Stimulated activated CD8-positive, alpha-beta memory T cell treated with anti-CD3 and anti-CD28 coated beads, Interleukin-2, amount 100 ng/mL, for 48 hours (primary cell): ENCODE results near the gene ZNF646.

Experiments
- DNase-seq, 2 donors: peaks; one replicate each; pipeline ENCODE4 v3.0.0-alpha.2; 2020; ENCODE audit warnings: low read depth in 2 of 2

Gene ZNF646

GRCh38 chr16:31130899-31131298 is 56.7 kb downstream of the ZNF646 start:
- no peak for DNase-seq

GRCh38 chr16:31131416-31131815 is 57.2 kb downstream of the ZNF646 start:
- DNase-seq, result no peak

DNA sequence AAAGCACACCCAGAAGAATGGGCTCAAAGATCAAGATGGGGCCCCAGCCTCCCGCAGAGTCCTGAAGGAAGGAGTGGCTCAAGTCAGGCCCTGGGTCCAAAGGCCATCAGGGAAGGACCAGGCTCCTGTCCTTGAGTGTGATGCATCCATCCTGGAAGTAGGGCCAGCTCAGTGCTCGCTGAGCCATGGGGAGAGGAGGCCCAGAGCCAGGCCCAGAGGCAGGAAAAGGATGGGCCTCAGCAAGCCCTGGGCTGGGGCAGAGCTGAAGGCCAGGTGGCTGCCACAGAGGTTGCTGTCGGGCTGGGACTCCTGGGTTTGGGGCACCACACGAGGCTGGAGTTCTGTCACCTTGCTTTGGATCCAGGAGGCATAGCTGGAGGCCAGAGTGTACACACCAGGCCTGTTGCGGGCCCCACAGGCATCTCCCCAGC is 57.6 kb downstream of the ZNF646 start:
- DNase-seq, result no peak

DNA sequence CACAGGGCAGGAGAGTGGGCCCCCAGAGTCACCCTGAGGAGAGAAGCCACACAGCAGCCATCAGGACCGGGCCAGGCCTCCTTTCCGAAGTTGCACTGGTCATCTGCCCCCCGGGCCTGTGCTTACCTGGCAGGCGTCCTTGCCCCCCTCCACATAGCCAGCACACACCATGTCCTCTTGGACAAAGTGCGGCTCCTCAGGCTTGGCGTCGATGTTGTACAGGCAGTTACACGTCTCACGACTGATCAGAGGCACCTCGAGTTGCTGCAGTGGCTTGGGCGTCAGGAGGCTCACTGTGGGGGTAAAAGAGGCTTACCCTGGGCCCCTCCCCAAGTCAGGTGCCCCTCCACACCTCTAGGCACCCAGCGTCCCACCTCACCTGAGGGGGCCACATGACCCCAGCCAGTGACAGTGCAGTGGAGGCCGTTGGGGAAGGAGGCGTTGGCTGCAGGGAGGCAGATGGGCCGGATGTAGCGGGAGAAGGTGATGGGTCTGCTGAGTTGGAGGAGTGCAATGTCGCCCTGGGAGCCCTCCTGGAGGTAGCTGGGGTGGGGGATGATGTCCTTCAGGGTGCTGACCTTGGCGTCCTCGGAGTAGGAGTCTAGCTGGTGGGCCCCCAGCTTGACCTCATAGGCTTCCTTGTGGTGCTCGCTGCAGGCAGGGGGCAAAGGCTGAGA is 58.2 kb downstream of the ZNF646 start:
- DNase-seq, result no peak

DNA sequence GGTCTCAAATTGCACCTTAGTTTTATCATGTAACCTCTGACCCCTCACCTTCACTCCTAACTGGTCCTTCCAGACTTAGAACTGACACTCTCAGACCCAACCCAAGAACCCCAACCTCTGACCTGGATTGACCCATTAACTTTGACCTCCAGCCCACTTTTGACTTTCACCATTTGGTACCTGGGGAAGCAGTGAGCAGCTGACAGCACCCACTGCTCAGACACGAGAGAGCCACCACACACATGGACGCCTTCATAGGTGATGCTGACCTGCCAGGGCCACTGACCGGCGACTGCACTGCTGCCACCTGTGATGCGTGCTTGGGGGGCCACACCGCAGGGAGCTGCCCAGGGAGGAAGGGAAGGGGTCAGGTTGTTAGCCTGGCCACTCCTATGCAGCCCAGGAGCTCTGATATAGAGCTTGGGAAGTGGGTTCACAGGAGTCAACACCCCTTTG is 58.9 kb downstream of the ZNF646 start:
- no peak for DNase-seq
